Renal cortical epithelial cell (primary cell): ENCODE results near the gene RBM47. TPM values are rescaled to one million over a fixed set of nuclear protein-coding genes. Genes with fewer than 3 reads are reported as not detected.
"Not testable (repeated sequence)": the region's sequence is repeated elsewhere in the genome, so short reads cannot be mapped to it uniquely, and the experiment has no call there.

ENCODE experiments used
- DNase-seq: peaks from one replicate; pipeline ENCODE4 v3.0.0-alpha.2; 2011; ENCODE audit warnings: low read depth
- total RNA-seq: library from RNA; depleted of rRNA; stranded (reverse); fragments of >200 nt; gene quantifications from 2 replicates; pipeline ENCODE4 v1.2.3, GENCODE V29; 2014

Gene RBM47
- 82.5 and 196 TPM in 2 replicates for total RNA-seq

GRCh38 chr4:40629401-40630334 is at the start of gene RBM47:
TSS of gene RBM47 (minus strand) at chr4:40629864. CDS start at chr4:40438893, 190,971 bp downstream.
- DNase-seq = peak; percentile 74

GRCh38 chr4:40678421-40678820 is 48.8 kb upstream of the RBM47 start:
- no peak for DNase-seq

GRCh38 chr4:40675166-40675565 is 45.5 kb upstream of the RBM47 start:
- no peak for DNase-seq

- DNase-seq = peak; percentile 99
Observed at GRCh38 chr4:40672528-40673522, 43.2 kb upstream of the RBM47 start.

- DNase-seq = no peak
Observed at GRCh38 chr4:40669504-40669903, 39.8 kb upstream of the RBM47 start.

GRCh38 chr4:40665842-40666241 is 36.2 kb upstream of the RBM47 start:
- DNase-seq = no peak

GRCh38 chr4:40662962-40663604 is 33.4 kb upstream of the RBM47 start:
- DNase-seq = peak; percentile 95

- no peak for DNase-seq
Observed at GRCh38 chr4:40661803-40662202, 32.1 kb upstream of the RBM47 start.

GRCh38 chr4:40656201-40656863 is 26.7 kb upstream of the RBM47 start:
- no peak for DNase-seq

GRCh38 chr4:40651280-40651679 is 21.6 kb upstream of the RBM47 start:
- no peak for DNase-seq

GRCh38 chr4:40649321-40649720 is 19.7 kb upstream of the RBM47 start:
- DNase-seq = no peak

- peak; percentile 18 for DNase-seq
Observed at GRCh38 chr4:40648742-40649281, 19.1 kb upstream of the RBM47 start.

- DNase-seq = peak; percentile 76
Observed at GRCh38 chr4:40648131-40648530, 18.5 kb upstream of the RBM47 start.

GRCh38 chr4:40645586-40645985 is 15.9 kb upstream of the RBM47 start:
- DNase-seq = no peak

- DNase-seq = no peak
Observed at GRCh38 chr4:40632080-40632479, 2.4 kb upstream of the RBM47 start.

- DNase-seq = no peak
Observed at GRCh38 chr4:40630335-40631021, 814 bp upstream of the RBM47 start.

- no peak for DNase-seq
Observed at GRCh38 chr4:40628888-40629287, 776 bp downstream of the RBM47 start.

- not testable (repeated sequence) for DNase-seq
Observed at GRCh38 chr4:40628407-40628806, 1.3 kb downstream of the RBM47 start.

- no peak for DNase-seq
Observed at GRCh38 chr4:40627540-40627939, 2.1 kb downstream of the RBM47 start.
